PC-3 (cell line): ENCODE results near the gene FOXP1. TPM values are rescaled to one million over a fixed set of nuclear protein-coding genes. Genes with fewer than 3 reads are reported as not detected.

ENCODE experiments used
- ATAC-seq: fragments of 200-7000 bp; cut with Tn5 transposase; 2 replicates; pipeline ENCODE4 v1.9.1; 2020; ENCODE audit warnings: mild to moderate bottlenecking, moderate library complexity
- BruUV-seq: library from RNA; stranded (reverse); fragments of 400-500 nt; replicated peaks from 2 replicates; lab custom pipeline; 2021; lab: Mats Ljungman, UMichigan
- CTCF ChIA-PET: fragments of 300-600 bp; sonication (Branson Sonifier 250); formaldehyde crosslinking; loops from one replicate; lab custom pipeline; 2022; ENCODE audit warnings: antibody characterized with exemption; lab: Charles Lee
- POLR2A ChIA-PET: fragments of 300-600 bp; sonication (Branson Sonifier 250); formaldehyde crosslinking; loops from one replicate; lab custom pipeline; 2022; ENCODE audit warnings: antibody characterized with exemption; ENCODE audit not compliant: unreplicated experiment; lab: Charles Lee
- DNase-seq: peaks from one replicate; pipeline ENCODE4 v3.0.0-alpha.2; 2015
- H2AFZ ChIP-seq: fragments of 300-600 bp; sonication (generic); 2 replicates; pipeline ENCODE4 v1.6.0; 2016; ENCODE audit warnings: antibody characterized with exemption, low read length
- H3F3A ChIP-seq: fragments of 300-600 bp; sonication (generic); one replicate; pipeline ENCODE4 v1.6.0; 2017; ENCODE audit warnings: antibody characterized with exemption, low read length, control low read depth, mild to moderate bottlenecking; ENCODE audit not compliant: unreplicated experiment
- H3K27ac ChIP-seq: fragments of 300-600 bp; sonication (generic); 2 replicates; pipeline ENCODE4 v1.5.1; 2016; ENCODE audit warnings: mild to moderate bottlenecking, low read length
- H3K27me3 ChIP-seq: fragments of 300-600 bp; sonication (generic); 2 replicates; pipeline ENCODE4 v1.6.1; 2016; ENCODE audit warnings: low read length, mixed read lengths
- H3K36me3 ChIP-seq: fragments of 300-600 bp; sonication (generic); 2 replicates; pipeline ENCODE4 v1.6.1; 2016; ENCODE audit warnings: low read depth, mixed run types, low read length, mixed read lengths
- H3K4me1 ChIP-seq: fragments of 300-600 bp; sonication (generic); 2 replicates; pipeline ENCODE4 v1.5.1; 2016; ENCODE audit warnings: low read length; ENCODE audit not compliant: insufficient read depth
- H3K4me2 ChIP-seq: fragments of 300-600 bp; sonication (generic); 2 replicates; pipeline ENCODE4 v1.6.0; 2016; ENCODE audit warnings: low read length
- H3K4me3 ChIP-seq: fragments of 300-600 bp; sonication (generic); 2 replicates; pipeline ENCODE4 v1.5.1; 2016; ENCODE audit warnings: mild to moderate bottlenecking, low read length, mixed read lengths
- H3K79me2 ChIP-seq: fragments of 300-600 bp; sonication (generic); 2 replicates; pipeline ENCODE4 v1.6.1; 2017; ENCODE audit warnings: low read length, mixed read lengths
- H3K9ac ChIP-seq: fragments of 300-600 bp; sonication (generic); 2 replicates; pipeline ENCODE4 v1.6.0; 2016; ENCODE audit warnings: mild to moderate bottlenecking, low read length
- H3K9me2 ChIP-seq: fragments of 300-600 bp; sonication (generic); replicated peaks from 2 replicates; pipeline ENCODE4 v1.6.1; 2016; ENCODE audit warnings: mixed run types, low read length, mixed read lengths
- H3K9me3 ChIP-seq: fragments of 300-600 bp; sonication (generic); 2 replicates; pipeline ENCODE4 v1.6.1; 2016; ENCODE audit warnings: low read length, mixed read lengths
- H4K20me1 ChIP-seq: fragments of 300-600 bp; sonication (generic); 2 replicates; pipeline ENCODE4 v1.6.1; 2016; ENCODE audit warnings: low read length, mixed read lengths
- CTCF ChIP-seq: fragments of 300-600 bp; sonication (generic); conservative IDR thresholded peaks from 2 replicates; pipeline ENCODE4 v1.5.1; 2017; ENCODE audit warnings: antibody characterized with exemption, low read depth, mild to moderate bottlenecking, low read length
- EZH2 ChIP-seq: fragments of 300-600 bp; sonication (generic); IDR thresholded peaks from one replicate; pipeline ENCODE4 v1.6.1; 2017; ENCODE audit warnings: antibody characterized with exemption, mild to moderate bottlenecking, low read length; ENCODE audit not compliant: unreplicated experiment
- EZH2phosphoT487 ChIP-seq: fragments of 300-600 bp; sonication (generic); IDR thresholded peaks from 2 replicates; pipeline ENCODE4 v1.6.1; 2018; ENCODE audit warnings: mild to moderate bottlenecking, antibody characterized with exemption, low read length, borderline replicate concordance
- intact Hi-C: fragments of 100-400 bp; cut with micrococcal nuclease; formaldehyde crosslinking; loops from 2 replicates; pipeline ENCODE4 v1.9.0; 2023
- total RNA-seq: library from RNA; depleted of rRNA; stranded (reverse); fragments of >200 nt; gene quantifications from 2 replicates; pipeline ENCODE4 v1.2.3, GENCODE V29; 2014

The FOXP1 gene
- total RNA-seq, 1 experiment from 2014 or later, result 35.3 TPM

- CTCF ChIA-PET, result no interaction called here
Observed at GRCh38 chr3:71491154-71491752, 92.3 kb downstream of the FOXP1 start.

GRCh38 chr3:71490692-71491091, 92.8 kb downstream of the FOXP1 start:
- DNase-seq (no peak), ATAC-seq (no peak)
- H3K4me2 ChIP-seq, result no peak overlapping the region
- H3K79me2 ChIP-seq, result no peaks in the 10 kb centered on the region
- no TSS peak for BruUV-seq
- CTCF ChIA-PET, result no interaction called here
- peaks cover 8% of the 10 kb centered on the region for H3K36me3 ChIP-seq
- no peak overlapping the region for H3K27ac ChIP-seq
- no peak overlapping the region for H2AFZ ChIP-seq
- no peaks in the 10 kb centered on the region for H3K9me2 ChIP-seq
- H3K9me3 ChIP-seq, result 0 out of 2 replicates have a peak, but pooled peaks cover 4% of the 10 kb centered on the region
- no peak overlapping the region for H3K4me3 ChIP-seq
- H4K20me1 ChIP-seq, result no peaks in the 10 kb centered on the region
- POLR2A ChIA-PET, result no interaction called here
- intact Hi-C loops, result no loop called here
- H3K9ac ChIP-seq, result no peak overlapping the region
- no peaks in the 10 kb centered on the region for H3F3A ChIP-seq
- no peaks in the 10 kb centered on the region for H3K27me3 ChIP-seq
- H3K4me1 ChIP-seq, result peaks cover 9% of the 10 kb centered on the region
- TF ChIP-seq CTCF, result no peak
- no peak for TF ChIP-seq EZH2

More at GRCh38 chr3:71491154-71491752, 92.3 kb downstream of the FOXP1 start:
- BruUV-seq, result no TSS peak
- Histone ChIP-seq H3K4me3 (no peak overlapping the region), H2AFZ (no peak overlapping the region), H3K27ac (no peak overlapping the region), H3K27me3 (no peaks in the 10 kb centered on the region), H3K4me1 (peaks cover 14% of the 10 kb centered on the region), H3K9ac (no peak overlapping the region), H3K9me2 (no peaks in the 10 kb centered on the region), H3F3A (no peaks in the 10 kb centered on the region), H3K36me3 (peaks cover 8% of the 10 kb centered on the region), H3K4me2 (no peak overlapping the region), H3K79me2 (no peaks in the 10 kb centered on the region), H3K9me3 (0 out of 2 replicates have a peak, but pooled peaks cover 4% of the 10 kb centered on the region), H4K20me1 (no peaks in the 10 kb centered on the region)
- ATAC-seq, result no peak
- POLR2A ChIA-PET, result no interaction called here
- DNase-seq, result no peak
- TF ChIP-seq EZH2 (no peak), CTCF (no peak), EZH2phosphoT487 (no peak)
- intact Hi-C loops, result no loop called here

GRCh38 chr3:71489315-71489761, 94.2 kb downstream of the FOXP1 start:
- H3K79me2 ChIP-seq, result no peaks in the 10 kb centered on the region
- H3K4me1 ChIP-seq, result no peaks in the 10 kb centered on the region
- H3K4me2 ChIP-seq, result no peak overlapping the region
- ATAC-seq, result no peak
- TF ChIP-seq CTCF (no peak), EZH2 (no peak), EZH2phosphoT487 (no peak)
- 0 out of 2 replicates have a peak, but pooled peaks cover 4% of the 10 kb centered on the region for H3K9me3 ChIP-seq
- no peak overlapping the region for H3K9ac ChIP-seq
- no peaks in the 10 kb centered on the region for H3K27me3 ChIP-seq
- no TSS peak for BruUV-seq
- no peak overlapping the region for H3K27ac ChIP-seq
- no peak overlapping the region for H3K4me3 ChIP-seq
- no peaks in the 10 kb centered on the region for H4K20me1 ChIP-seq
- no peak for DNase-seq
- CTCF ChIA-PET, result no interaction called here
- H3K36me3 ChIP-seq, result peaks cover 8% of the 10 kb centered on the region
- intact Hi-C loops, result no loop called here
- H3K9me2 ChIP-seq, result no peaks in the 10 kb centered on the region
- H2AFZ ChIP-seq, result no peak overlapping the region
- H3F3A ChIP-seq, result no peaks in the 10 kb centered on the region
- POLR2A ChIA-PET, result no interaction called here
